GM12878 (cell line): ENCODE data around the gene MCCD1.

Experiments used
- CHD2 ChIP-seq: IDR thresholded peaks from 2 replicates; pipeline ENCODE4 v1.6.1; 2011; ENCODE audit warnings: low read depth, low read length, improper control_type of control experiment, borderline replicate concordance
- CREM ChIP-seq: IDR thresholded peaks from 2 replicates; pipeline ENCODE4 v1.6.1; 2014; ENCODE audit warnings: antibody characterized with exemption, low read depth
- CTCF ChIP-seq, 3 experiments: IDR thresholded peaks in 2 of 3; conservative IDR thresholded peaks in 1 of 3; 2 replicates each; pipeline ENCODE4 v1.5.1; 2011; ENCODE audit warnings: low read depth in 3 of 3, low read length in 3 of 3, mild to moderate bottlenecking in 3 of 3, control low read depth in 2 of 3, moderate library complexity in 2 of 3, inconsistent platforms in 1 of 3, mixed read lengths in 1 of 3; ENCODE audit not compliant: control insufficient read depth in 2 of 3, insufficient read depth in 1 of 3; ENCODE audit errors: extremely low read depth in 1 of 3
- EP300 ChIP-seq, 2 experiments: fragments of 150-350 bp in 1 of 2; IDR thresholded peaks; 2 replicates each; pipeline ENCODE4 v1.6.1; 2011 to 2012; ENCODE audit warnings: low read depth in 2 of 2, low read length in 2 of 2, borderline replicate concordance in 1 of 2, improper control_type of control experiment in 1 of 2, inconsistent platforms in 1 of 2; ENCODE audit not compliant: control insufficient read depth in 1 of 2
- EZH2 ChIP-seq: IDR thresholded peaks from 2 replicates; pipeline ENCODE4 v1.6.1; 2012; ENCODE audit warnings: low read depth, mild to moderate bottlenecking, control low read depth, inconsistent platforms, low read length, borderline replicate concordance; ENCODE audit not compliant: control insufficient read depth
- MAX ChIP-seq: IDR thresholded peaks from 2 replicates; pipeline ENCODE4 v1.6.1; 2012; ENCODE audit warnings: low read depth, low read length, improper control_type of control experiment
- MYC ChIP-seq: IDR thresholded peaks from 2 replicates; pipeline ENCODE4 v1.6.1; 2011; ENCODE audit warnings: mild to moderate bottlenecking, low read length, moderate library complexity, inconsistent platforms; ENCODE audit not compliant: insufficient read depth, insufficient replicate concordance, insufficient read length, severe bottlenecking
- POLR2A ChIP-seq: IDR thresholded peaks from 2 replicates; pipeline ENCODE4 v1.6.1; 2011; ENCODE audit warnings: low read depth, mild to moderate bottlenecking, low read length
- REST ChIP-seq: IDR thresholded peaks from 2 replicates; pipeline ENCODE4 v1.6.1; 2012; ENCODE audit warnings: mild to moderate bottlenecking, low read depth, low read length
- USF1 ChIP-seq: IDR thresholded peaks from 2 replicates; pipeline ENCODE4 v1.6.1; 2011; ENCODE audit warnings: borderline replicate concordance, low read depth, mild to moderate bottlenecking, moderate library complexity, mixed read lengths, low read length; ENCODE audit not compliant: insufficient read depth; ENCODE audit errors: extremely low read length
- ZBTB33 ChIP-seq: fragments of 450-650 bp; IDR thresholded peaks from 2 replicates; pipeline ENCODE4 v1.6.1; 2017; ENCODE audit warnings: mild to moderate bottlenecking

- TF ChIP-seq CTCF (IDR thresholded peaks at IDR 0.05 in 2 of 3, conservative IDR thresholded peaks at IDR 0.05 in 1 of 3; ENCODE audit: control insufficient read depth in 2 of 3, extremely low read depth in 1 of 3, insufficient read depth in 1 of 3, low read depth in 3 of 3, low read length in 3 of 3) (no peak), USF1 (no peak), MAX (no peak), MYC (no peak), POLR2A (no peak), REST (no peak), EZH2 (no peak), EP300 (IDR thresholded peaks at IDR 0.05; ENCODE audit: borderline replicate concordance in 1 of 2, control insufficient read depth in 1 of 2, low read depth in 2 of 2, low read length in 2 of 2) (no peak), CREM (no peak), ZBTB33 (no peak), CHD2 (no peak)
These were observed 50.4 kb downstream of the MCCD1 start for GRCh38 chr6:31579119-31579505.
